Measurements from ENCODE around the gene ZNF316. TPM values are rescaled to one million over a fixed set of nuclear protein-coding genes. Genes with fewer than 3 reads are reported as not detected.

The ZNF316 gene
- total RNA-seq, 1 donor = 14.1 TPM

DNA sequence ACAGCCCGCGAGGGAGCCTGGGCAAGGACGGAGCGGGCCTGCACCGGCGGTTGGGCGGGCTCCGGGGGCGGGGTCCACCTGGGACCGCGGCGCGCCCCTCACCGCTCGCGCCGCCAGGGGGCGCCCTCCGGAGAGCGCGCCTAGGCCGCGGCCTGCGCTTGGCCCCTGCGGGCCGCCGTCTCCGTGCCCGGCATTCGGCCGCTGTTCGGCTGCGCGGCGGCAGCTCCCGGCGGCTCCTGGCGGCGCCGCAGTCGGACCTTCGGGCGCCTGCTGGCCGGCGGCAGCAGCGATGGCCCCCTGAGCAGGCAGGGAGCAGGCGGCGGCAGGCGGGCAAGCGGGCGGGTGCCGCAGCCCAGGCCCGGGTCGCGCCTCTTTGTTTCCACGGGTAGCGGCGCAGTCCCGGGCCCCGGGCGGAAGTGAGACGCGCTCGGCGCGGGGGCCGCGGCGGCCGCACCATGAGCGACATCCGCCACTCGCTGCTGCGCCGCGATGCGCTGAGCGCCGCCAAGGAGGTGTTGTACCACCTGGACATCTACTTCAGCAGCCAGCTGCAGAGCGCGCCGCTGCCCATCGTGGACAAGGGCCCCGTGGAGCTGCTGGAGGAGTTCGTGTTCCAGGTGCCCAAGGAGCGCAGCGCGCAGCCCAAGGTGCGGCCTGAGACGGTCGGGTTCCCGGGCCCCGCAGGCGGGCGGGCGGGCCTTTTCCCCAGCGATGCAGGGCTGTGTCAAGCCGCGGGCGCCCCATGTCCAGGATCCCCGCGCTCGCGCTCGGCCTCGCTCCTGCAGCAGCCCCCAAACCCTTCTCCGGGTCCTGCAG, 47.1 kb upstream of the ZNF316 start, which contains the start of gene INTS15:
TSS of gene INTS15 (plus strand) at position 193 of the 816 bp plus-strand sequence. CDS start at position 456, 263 bp downstream.
- no peaks in the 10 kb centered on the region for H3K27me3 ChIP-seq (ENCODE audit: insufficient read depth, low read length)
- DNase-seq (ENCODE audit: insufficient read length, low spot score, missing footprints) = peak; percentile 99
- H3K36me3 ChIP-seq (ENCODE audit: insufficient read depth, low read length) = peaks cover 26% of the 10 kb centered on the region
- H3K27ac ChIP-seq (ENCODE audit: low read depth, low read length) = peak within 1 kb of the TSS; percentile 32
- peaks cover 5% of the 10 kb centered on the region for H3K4me1 ChIP-seq (ENCODE audit: insufficient read depth, low read length)
- peak within 1 kb of the TSS; percentile 94 for H3K4me3 ChIP-seq (ENCODE audit: insufficient read depth, low read length)
- TF ChIP-seq CTCF (IDR thresholded peaks at IDR 0.05; ENCODE audit: extremely low read depth, low read depth, low read length) = peak; percentile 49
- peak within 1 kb of the TSS; percentile 89 for H2AFZ ChIP-seq (ENCODE audit: low read length)
- peak within 1 kb of the TSS; percentile 93 for H3K4me2 ChIP-seq (ENCODE audit: insufficient read depth, low read length)
- H3K9me3 ChIP-seq (ENCODE audit: low read depth, low read length) = no peaks in the 10 kb centered on the region
- H4K20me1 ChIP-seq (ENCODE audit: insufficient read depth, low read length) = no peaks in the 10 kb centered on the region
- H3K79me2 ChIP-seq (ENCODE audit: insufficient read depth, low read length) = peaks cover 14% of the 10 kb centered on the region

DNA sequence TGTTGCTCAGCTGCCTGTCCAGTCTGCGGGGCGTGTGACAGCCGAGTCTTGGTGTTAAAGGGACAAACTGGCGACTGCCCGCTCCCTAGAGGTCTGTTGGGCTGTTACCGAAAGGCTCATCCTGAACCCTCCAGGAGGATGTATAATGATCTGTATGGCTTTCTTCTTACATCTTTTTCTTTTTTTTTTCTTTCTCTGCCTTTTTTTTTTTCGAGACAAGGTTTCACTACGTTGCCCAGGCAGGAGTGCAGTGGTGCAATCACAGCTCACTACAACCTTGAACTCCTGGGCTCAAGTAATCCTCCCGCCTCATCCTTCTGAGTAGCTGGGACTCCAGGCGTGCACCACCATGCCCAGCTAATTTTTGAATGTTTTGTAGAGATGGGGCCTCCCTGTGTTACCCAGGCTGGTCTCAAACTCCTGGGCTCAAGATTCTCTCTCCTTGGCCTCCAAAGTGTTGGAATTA, 46.4 kb upstream of the ZNF316 start:
- Histone ChIP-seq H3K4me2 (ENCODE audit: insufficient read depth, low read length) (peak overlapping the region; percentile 93), H4K20me1 (ENCODE audit: insufficient read depth, low read length) (peaks cover 2% of the 10 kb centered on the region), H3K79me2 (ENCODE audit: insufficient read depth, low read length) (peaks cover 14% of the 10 kb centered on the region), H3K27ac (ENCODE audit: low read depth, low read length) (peak overlapping the region; percentile 32), H3K4me1 (ENCODE audit: insufficient read depth, low read length) (peaks cover 5% of the 10 kb centered on the region), H3K9me3 (ENCODE audit: low read depth, low read length) (no peaks in the 10 kb centered on the region), H2AFZ (ENCODE audit: low read length) (peak overlapping the region; percentile 89), H3K36me3 (ENCODE audit: insufficient read depth, low read length) (peaks cover 30% of the 10 kb centered on the region), H3K4me3 (ENCODE audit: insufficient read depth, low read length) (peak overlapping the region; percentile 94), H3K27me3 (ENCODE audit: insufficient read depth, low read length) (no peaks in the 10 kb centered on the region)
- peak; percentile 90 for DNase-seq (ENCODE audit: insufficient read length, low spot score, missing footprints)
- no peak for TF ChIP-seq CTCF (IDR thresholded peaks at IDR 0.05; ENCODE audit: extremely low read depth, low read depth, low read length)

DNA sequence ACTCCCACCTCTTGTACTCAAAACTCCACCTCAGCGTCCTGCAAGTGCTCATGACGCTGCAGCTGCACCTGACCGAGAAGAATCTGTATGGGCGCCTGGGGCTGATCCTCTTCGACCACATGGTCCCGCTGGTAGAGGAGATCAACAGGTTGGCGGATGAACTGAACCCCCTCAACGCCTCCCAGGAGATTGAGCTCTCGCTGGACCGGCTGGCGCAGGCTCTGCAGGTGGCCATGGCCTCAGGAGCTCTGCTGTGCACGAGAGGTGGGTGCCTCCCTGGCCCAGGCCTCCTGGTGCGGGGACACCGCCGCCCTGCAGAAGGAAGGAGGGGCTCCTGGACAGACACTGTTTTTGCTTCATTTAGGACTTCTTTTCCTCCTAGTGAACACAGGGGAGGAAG, 37.0 kb upstream of the ZNF316 start:
- Histone ChIP-seq H3K27ac (ENCODE audit: low read depth, low read length) (no peak overlapping the region), H3K27me3 (ENCODE audit: insufficient read depth, low read length) (no peaks in the 10 kb centered on the region), H3K79me2 (ENCODE audit: insufficient read depth, low read length) (no peaks in the 10 kb centered on the region), H4K20me1 (ENCODE audit: insufficient read depth, low read length) (peaks cover 6% of the 10 kb centered on the region), H2AFZ (ENCODE audit: low read length) (no peak overlapping the region), H3K36me3 (ENCODE audit: insufficient read depth, low read length) (peaks cover 59% of the 10 kb centered on the region), H3K4me2 (ENCODE audit: insufficient read depth, low read length) (no peak overlapping the region), H3K4me3 (ENCODE audit: insufficient read depth, low read length) (no peak overlapping the region), H3K9me3 (ENCODE audit: low read depth, low read length) (no peaks in the 10 kb centered on the region), H3K4me1 (ENCODE audit: insufficient read depth, low read length) (no peaks in the 10 kb centered on the region)
- DNase-seq (ENCODE audit: insufficient read length, low spot score, missing footprints) = no peak
- no peak for TF ChIP-seq CTCF (IDR thresholded peaks at IDR 0.05; ENCODE audit: extremely low read depth, low read depth, low read length)

DNA sequence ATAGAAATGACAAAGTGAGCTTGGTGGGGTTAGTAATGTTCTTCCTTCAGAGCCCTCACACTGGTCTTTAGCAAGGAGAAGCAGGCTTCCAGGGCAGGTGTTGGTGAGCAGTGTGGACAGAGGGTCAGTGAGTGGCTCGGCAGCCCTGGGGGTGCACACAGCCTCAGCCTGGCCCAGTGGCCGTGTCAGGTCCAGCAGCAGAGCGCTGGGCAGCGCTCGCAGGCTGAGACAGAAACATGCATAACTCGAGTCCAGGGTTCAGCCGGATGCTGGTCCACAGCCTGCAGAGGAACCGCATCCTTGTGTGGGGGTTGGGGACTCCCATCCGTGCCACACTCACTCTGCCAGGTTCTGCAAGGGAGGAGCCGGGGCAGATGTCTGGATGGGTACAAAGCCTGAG, 32.7 kb upstream of the ZNF316 start:
- no peak overlapping the region for H3K4me3 ChIP-seq (ENCODE audit: insufficient read depth, low read length)
- H3K4me1 ChIP-seq (ENCODE audit: insufficient read depth, low read length) = no peaks in the 10 kb centered on the region
- H3K4me2 ChIP-seq (ENCODE audit: insufficient read depth, low read length) = no peak overlapping the region
- peaks cover 30% of the 10 kb centered on the region for H3K36me3 ChIP-seq (ENCODE audit: insufficient read depth, low read length)
- peak; percentile 31 for DNase-seq (ENCODE audit: insufficient read length, low spot score, missing footprints)
- no peak overlapping the region for H2AFZ ChIP-seq (ENCODE audit: low read length)
- H3K79me2 ChIP-seq (ENCODE audit: insufficient read depth, low read length) = no peaks in the 10 kb centered on the region
- H3K27ac ChIP-seq (ENCODE audit: low read depth, low read length) = no peak overlapping the region
- H3K27me3 ChIP-seq (ENCODE audit: insufficient read depth, low read length) = no peaks in the 10 kb centered on the region
- TF ChIP-seq CTCF (IDR thresholded peaks at IDR 0.05; ENCODE audit: extremely low read depth, low read depth, low read length) = no peak
- H3K9me3 ChIP-seq (ENCODE audit: low read depth, low read length) = no peaks in the 10 kb centered on the region
- peaks cover 4% of the 10 kb centered on the region for H4K20me1 ChIP-seq (ENCODE audit: insufficient read depth, low read length)
